KBM-7 (cell line): Measurements from ENCODE around the gene CNPPD1.

Experiments
- DNase-seq: peaks from one replicate; pipeline ENCODE4 v3.0.0-alpha.2; 2015
- in situ Hi-C: fragments of 300-500 bp; cut with MboI; formaldehyde crosslinking; loops from 2 replicates; pipeline ENCODE4 v1.14.3; 2020; ENCODE audit warnings: low sequenced_read_pairs, low pct_unique_long_range_greater_than_20kb, mixed read lengths

CNPPD1 gene

DNA sequence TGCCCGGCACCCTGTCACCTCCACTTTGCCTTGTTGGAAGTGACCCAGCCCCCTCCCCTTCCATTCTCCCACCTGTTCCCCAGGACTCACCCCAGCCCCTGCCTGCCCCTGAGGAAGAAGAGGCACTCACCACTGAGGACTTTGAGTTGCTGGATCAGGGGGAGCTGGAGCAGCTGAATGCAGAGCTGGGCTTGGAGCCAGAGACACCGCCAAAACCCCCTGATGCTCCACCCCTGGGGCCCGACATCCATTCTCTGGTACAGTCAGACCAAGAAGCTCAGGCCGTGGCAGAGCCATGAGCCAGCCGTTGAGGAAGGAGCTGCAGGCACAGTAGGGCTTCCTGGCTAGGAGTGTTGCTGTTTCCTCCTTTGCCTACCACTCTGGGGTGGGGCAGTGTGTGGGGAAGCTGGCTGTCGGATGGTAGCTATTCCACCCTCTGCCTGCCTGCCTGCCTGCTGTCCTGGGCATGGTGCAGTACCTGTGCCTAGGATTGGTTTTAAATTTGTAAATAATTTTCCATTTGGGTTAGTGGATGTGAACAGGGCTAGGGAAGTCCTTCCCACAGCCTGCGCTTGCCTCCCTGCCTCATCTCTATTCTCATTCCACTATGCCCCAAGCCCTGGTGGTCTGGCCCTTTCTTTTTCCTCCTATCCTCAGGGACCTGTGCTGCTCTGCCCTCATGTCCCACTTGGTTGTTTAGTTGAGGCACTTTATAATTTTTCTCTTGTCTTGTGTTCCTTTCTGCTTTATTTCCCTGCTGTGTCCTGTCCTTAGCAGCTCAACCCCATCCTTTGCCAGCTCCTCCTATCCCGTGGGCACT, 5.8 kb upstream of the CNPPD1 start:
- in situ Hi-C loops = no loop called here
- no peak for DNase-seq

- DNase-seq = no peak
- in situ Hi-C loops = no loop called here
These were observed 4.8 kb upstream of the CNPPD1 start for GRCh38 chr2:219181531-219181930.

DNA sequence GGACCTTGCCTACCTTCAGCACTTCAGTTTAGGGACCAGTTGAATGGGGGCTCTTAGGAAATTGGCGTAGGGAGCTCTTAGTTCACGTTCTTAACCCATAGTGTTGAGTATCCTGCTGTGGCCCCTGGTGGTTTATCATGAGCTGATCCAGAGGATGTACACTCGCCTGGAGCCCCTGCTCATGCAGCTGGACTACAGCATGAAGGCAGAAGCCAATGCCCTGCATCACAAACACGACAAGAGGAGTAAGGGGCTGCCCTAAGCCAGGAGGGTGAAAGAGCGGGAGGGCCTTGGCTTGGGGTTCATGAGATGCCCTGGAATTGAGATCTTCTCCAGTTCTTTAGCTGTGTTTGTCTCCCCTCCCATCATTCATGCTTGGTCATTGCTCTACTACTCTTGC, 4.2 kb upstream of the CNPPD1 start:
- in situ Hi-C loops = no loop called here
- no peak for DNase-seq

DNA sequence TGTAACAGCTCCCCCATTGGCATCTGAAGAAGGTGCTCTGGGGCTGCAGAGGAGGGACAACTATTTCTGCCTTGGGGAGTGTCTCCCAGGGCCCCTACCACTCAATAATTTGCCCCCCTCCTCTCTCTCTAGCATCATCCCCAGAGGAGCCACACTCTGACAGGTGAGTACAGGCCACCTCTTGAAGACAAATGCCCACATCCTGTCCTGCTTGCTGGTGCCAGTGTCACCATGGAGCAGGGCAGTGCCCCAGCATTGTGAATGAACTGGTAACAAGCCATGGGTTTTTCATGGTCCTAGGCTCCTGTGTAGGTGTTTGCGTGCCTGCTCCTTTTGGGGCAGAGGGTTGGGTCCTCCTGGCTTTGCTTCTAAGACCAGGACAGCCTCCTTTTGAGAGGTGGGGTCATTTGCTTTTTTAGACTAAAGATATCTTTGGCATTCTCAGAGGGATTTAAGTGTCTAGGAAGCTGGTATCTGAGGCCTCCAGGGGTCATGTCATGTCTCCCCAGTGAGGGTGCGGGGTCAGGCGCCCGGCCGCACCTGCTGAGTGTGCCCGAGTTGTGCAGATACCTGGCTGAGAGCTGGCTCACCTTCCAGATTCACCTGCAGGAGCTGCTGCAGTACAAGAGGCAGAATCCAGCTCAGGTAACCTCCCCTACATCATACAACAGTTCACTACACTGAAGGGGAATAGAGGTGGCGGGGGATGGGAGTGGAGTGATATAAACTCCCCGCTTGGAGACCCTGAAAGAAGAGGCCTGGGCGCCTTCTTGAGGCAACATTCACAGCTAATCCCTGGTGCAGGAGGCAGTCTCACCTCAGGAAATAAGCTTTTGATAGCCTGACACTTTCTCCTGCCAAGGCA, 3.1 kb upstream of the CNPPD1 start:
- in situ Hi-C loops = no loop called here
- no peak for DNase-seq

GRCh38 chr2:219178377-219179175, 1.9 kb upstream of the CNPPD1 start:
- in situ Hi-C loops = no loop called here

DNA sequence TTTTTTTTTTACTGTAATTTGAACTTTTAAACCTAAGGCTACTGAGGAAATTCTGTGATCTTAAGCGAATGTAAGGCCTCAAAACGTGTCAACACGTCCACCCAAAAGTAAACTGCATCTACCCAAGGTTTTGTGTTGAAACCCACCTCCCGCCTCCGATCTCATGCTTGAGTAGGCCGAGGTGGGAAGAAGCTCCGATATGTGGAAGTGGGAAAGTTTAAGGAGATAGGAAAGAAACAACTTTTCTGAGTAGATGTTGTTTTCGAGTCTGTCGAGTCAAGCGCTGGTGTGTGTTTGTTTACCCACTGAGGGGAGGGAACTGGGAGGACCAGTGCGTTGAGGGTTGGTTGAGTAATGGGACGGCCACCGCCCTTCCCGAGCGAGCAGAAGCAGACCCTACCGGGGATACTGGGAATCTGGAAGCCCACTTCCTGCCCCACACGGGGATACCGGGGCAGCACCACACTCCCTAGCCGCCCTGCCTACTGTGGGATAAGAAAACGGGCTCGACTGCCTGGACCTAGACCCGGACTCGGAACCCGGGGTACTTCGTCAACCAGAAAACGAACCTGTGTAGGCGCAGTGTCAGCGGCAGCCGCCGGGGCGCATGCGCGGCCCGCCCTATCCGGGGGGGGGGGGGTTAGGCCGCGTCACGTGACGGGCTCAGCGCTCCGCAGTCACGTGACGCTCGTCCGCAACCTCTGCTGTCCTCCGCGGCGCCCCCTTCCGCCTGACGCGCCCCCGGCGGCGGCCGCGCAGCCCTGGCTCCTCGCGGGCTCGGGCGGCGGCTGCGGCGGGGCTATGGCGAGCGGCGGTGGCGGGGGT, 1.0 kb upstream of the CNPPD1 start, which contains the start of gene RETREG2:
Gene RETREG2, plus strand, starts transcription at position 724 of the 825 bp plus-strand sequence. Its CDS starts 78 bp downstream, at position 802.
- in situ Hi-C loops = no loop called here
- DNase-seq = peak; percentile 92

More at GRCh38 chr2:219178377-219179175, 1.9 kb upstream of the CNPPD1 start:
- peak; percentile 42 for DNase-seq

DNA sequence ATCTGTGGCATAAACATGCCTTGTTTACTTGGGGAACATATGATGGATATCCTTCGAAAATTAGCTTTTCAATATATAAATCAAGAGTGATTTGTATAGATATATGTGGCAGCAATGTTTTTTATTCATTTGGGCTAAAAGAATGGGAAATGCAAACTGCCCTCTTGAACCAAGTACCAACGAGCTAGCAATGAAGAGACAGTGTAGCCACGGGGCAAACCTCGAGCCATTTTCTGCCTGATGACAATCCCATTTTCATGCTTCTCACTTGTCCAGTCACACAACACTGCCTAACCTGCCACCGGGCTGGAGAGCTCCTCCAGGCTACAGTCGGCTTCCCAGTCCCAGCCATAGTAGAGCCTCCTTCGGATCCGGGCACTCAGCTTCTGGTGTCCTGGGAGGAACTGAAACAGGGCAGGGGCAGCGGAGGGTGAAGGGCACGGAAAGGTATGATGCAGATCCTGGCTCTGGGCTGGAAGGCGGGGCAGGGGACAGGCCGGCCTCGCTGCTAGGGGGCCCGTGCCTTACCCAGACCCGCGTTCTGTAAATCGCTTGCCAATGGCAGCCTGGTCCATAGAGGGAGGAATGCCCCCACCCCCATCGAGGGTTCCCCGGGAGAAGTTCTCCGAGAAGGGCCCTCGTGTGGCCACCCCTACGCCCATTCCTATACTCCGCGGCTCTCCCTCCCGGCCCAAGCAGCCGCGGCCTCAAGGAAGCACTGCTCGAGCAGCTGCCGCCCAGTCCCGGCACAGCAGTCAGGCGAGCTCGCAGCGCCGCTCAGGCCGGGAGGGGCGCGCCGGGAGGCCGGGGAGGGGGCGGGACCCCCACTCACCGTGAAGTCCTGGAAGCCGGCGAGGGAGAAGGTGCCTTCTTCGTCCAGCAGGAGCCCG, 552 bp downstream of the CNPPD1 start:
- in situ Hi-C loops = no loop called here
- no peak for DNase-seq

DNA sequence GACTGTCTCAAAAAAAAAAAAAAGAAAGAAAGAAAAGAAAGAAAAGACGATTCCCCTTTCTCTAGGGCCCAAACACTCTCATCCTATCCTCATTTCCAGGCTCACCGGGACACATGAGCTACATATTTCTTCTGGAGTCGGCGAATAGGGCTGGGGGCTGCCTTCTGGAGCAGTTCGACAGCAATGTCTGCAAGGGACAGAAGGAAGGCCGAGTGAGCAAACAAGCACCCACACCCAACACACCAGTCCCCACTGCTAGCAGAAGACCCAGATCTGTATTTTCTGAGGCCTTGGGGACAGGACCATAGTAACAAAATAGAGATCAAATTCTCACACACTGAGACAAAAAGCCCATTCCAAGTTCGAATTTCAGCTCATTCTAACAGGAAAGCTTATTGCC, 1.2 kb downstream of the CNPPD1 start:
- no peak for DNase-seq
- in situ Hi-C loops = no loop called here

DNA sequence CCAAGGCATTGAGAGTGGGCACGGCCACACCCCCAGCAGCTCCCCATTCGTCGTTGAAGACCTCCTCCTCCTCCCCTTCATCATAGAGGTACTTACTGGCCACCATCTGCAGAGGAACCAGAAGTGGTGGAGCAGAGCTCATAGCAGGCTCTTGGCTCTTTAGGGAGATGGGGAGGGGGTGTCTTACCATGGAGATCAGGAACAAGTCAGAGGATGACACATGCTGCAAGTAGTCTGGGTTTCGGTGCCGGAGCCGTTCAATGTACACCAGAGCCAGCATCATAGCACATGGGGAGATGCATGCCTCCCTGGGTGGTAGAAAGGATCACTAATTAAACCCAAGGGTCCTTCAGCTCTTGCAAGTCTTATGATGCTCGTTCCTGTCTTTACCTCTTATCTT, 1.9 kb downstream of the CNPPD1 start:
- in situ Hi-C loops = no loop called here
- DNase-seq = no peak

DNA sequence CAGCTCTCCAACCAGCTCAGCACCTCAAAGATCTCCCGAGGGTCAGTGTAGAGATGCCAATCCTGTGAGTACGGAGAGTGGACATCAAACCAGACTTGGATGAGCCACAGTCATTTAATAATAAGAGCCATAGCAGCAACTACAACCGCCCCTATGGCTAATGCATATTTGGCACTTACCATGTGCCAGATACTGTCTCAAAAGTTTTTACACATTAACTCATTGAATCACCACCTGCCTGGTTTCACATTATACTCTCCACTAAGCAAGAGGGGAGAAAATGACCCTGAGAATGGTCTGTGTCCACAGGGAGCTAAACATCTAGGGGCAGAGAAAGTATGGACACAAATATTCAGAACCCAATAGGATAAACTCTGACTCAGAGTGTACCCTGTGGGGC, 2.6 kb downstream of the CNPPD1 start:
- DNase-seq = no peak
- in situ Hi-C loops = no loop called here

- no peak for DNase-seq
- in situ Hi-C loops = no loop called here
These were observed 3.5 kb downstream of the CNPPD1 start for GRCh38 chr2:219173176-219173575.

- in situ Hi-C loops = no loop called here
These were observed 4.2 kb downstream of the CNPPD1 start for GRCh38 chr2:219172231-219173154.

GRCh38 chr2:219171231-219171651, 5.5 kb downstream of the CNPPD1 start:
- in situ Hi-C loops = no loop called here
- DNase-seq = peak; percentile 65

More at GRCh38 chr2:219172231-219173154, 4.2 kb downstream of the CNPPD1 start:
- no peak for DNase-seq

- no peak for DNase-seq
- in situ Hi-C loops = no loop called here
These were observed 6.6 kb downstream of the CNPPD1 start, which contains the start of gene SLC23A3 for GRCh38 chr2:219169930-219170654. Gene SLC23A3 (minus strand): TSS chr2:219170029. CDS start chr2:219169984, 45 bp downstream.

DNA sequence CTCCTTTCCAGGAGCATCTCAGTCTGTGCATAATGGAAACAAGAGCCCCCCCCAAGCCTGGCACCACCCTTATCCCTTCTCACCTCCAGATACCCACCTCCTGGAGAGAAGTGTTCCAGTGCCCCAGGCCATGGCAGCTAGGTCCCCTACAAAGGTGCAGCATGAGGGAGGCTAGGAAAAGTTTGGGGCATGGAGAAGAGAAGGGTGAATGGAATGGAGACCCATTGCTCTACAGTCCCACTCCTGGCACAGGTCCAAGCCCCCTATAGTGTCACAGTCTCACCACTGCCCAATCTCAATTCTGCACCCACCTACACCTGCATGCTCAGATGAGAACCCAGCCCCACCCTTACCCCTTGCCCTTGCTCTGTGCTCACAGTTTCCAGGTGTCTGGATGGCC, 7.8 kb downstream of the CNPPD1 start:
- in situ Hi-C loops = no loop called here

GRCh38 chr2:219168526-219168925, 8.2 kb downstream of the CNPPD1 start:
- in situ Hi-C loops = no loop called here
- no peak for DNase-seq

More for the DNA sequence above, 7.8 kb downstream of the CNPPD1 start:
- DNase-seq = no peak
